GM20431 (cell line): ENCODE data around the gene GLG1.

Experiments used
- in situ Hi-C: fragments of 300-500 bp; cut with MseI, MboI; formaldehyde crosslinking; loops from one replicate; pipeline ENCODE4 v1.15.0; 2020; ENCODE audit warnings: low sequenced_read_pairs; ENCODE audit not compliant: unreplicated experiment

Gene GLG1

DNA sequence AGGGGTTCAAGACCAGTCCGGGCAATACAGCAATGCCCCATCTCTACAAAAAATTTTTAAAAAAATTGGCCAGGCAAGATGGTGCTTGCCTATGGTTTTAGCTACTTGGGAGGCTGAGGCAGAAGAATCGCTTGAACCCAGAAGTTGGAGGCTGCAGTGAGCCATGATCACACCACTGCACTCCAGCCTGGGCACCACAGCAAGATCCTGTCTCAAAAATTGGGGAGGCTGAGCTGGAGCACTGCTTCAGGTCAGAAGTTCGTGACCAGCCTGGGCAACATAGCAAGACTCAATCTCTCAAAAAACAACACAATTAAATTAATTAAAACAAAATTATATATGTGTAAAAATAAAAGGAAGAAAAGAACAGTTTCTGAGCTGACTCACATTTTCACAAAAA lies 110.9 kb downstream of the GLG1 start:
- in situ Hi-C loops = no loop called here

DNA sequence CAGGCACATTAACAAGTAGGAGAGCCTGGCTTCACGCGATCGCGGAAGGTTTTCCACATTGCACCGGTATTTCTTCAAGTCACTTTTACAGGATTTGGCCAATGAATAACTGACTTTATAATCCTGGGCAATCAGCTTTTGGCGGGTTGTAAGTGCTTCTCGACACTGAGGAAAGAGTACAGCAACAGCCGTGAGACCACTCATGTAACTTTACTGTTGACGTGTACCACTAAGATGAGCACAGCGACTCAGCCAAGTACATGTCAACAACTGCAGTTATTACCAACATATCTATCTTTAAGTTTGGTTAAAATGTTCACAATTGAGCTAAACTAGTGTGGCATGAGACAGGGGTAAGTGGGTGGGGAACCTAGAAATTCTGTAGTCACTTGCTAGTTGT lies 113.9 kb downstream of the GLG1 start:
- in situ Hi-C loops = no loop called here

DNA sequence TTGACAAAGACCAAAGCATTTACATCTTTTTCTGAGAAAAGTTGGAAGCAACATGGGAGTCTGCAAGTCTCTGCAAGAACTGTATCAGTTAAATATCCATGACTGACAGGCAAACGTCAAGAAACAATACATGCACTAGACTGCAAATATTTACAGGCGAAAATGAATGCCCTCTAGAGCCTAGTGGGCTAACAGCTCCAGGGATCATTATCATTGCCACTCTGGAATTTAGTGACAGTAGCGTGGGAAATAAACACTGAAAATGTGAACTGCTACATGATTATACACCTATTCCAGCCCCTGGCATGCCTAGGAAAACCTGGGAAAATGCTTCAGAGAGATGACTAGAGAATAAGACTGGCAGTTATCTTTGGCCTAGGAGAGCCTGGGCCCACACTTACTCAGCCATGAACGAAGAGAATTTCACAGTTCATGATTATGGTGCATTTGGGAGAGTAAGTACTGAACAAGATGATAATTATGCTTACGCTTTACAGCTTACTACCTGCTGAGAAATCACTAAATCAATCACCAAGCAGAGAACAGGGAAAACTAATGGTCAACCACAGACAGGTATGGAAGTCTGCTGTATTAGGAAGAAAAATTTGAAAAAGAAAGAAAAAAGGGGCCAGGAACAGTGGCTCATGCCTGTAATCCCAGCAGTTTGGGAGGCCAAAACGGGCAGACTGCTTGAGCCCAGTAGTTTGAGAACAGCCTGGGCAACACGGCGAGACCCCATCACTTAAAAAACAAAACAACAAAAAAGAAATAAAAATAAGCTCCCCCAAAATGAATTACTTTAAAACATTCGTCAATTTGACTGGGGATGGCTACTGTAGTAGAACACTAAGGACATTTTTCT lies 119.0 kb downstream of the GLG1 start:
- in situ Hi-C loops = no loop called here

DNA sequence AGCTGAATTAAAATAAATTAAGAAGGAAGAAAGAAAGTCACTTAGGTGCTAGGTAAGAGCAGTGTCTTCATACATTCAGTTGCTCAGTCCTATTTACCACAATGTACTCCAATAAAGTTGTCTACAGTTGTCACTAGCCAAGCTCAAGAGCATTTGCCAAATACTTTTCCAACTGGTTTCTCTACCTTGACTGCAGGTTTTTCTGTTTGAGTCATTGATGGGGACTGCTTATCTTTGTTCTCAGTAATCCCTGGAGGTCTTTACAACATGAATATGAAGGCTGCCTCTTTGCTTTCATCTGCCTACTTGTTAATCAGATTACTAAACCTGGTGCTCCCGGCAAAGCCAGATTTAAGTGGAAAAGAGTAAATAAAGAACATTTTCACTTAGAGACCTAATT lies 121.0 kb downstream of the GLG1 start:
- in situ Hi-C loops = no loop called here

DNA sequence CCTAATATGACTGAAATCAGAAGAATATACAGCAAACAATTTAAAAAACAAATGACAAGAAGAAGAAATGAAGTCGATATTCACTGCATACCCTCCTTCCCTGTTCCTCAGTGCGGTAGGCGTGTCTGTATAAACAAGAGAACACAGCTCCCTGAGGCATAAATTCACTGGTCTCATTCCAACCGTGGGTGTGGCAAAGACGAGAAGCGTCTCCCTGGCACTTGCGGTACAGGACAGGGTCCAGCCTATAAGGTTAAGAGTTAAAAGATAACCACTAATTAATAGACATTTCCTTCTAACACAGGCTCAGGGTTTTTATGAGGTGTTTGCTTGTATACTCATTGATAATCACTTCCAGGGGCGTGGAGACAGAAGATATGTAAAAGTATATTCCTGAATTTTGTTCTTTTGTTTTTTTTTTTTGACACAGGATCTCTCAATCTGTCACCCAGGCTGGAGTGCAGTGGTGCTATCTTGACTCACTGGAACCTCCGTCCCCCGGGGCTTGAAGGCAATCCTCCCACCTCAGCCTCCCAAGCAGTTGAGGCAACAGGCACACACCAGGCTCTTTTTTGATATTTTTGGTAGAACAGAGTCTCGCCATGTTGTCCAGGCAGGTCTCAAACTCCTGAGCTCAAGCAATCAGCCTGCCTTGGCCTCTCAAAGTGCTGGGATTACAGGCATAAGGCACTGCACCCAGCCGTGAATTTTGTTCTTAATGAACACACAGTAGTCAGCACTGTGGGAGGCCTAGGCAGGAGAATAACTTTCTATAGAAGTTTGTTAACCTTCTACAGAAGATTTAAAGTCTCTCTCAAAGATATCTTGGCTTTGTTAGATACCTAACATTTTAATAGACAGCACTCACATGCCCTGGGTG lies 126.5 kb downstream of the GLG1 start:
- in situ Hi-C loops = no loop called here

DNA sequence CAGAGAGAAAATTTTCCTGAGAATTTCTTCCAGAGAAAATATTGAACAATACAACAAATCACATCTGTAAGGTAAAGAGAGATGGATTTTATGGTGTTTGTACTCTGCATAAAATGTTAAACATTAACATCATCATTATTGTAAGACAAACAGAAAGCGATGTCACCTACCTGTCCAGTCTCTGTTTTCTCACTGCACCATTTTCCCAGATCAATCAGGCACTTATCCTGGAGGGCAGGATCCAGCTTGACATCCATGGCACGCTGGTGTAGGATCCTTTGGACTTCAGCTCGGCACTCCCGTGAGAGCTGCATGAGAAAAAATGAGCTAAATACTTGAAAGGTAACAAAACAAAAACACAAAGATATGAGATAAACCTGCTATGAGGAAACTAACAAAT lies 129.7 kb downstream of the GLG1 start:
- in situ Hi-C loops = no loop called here

DNA sequence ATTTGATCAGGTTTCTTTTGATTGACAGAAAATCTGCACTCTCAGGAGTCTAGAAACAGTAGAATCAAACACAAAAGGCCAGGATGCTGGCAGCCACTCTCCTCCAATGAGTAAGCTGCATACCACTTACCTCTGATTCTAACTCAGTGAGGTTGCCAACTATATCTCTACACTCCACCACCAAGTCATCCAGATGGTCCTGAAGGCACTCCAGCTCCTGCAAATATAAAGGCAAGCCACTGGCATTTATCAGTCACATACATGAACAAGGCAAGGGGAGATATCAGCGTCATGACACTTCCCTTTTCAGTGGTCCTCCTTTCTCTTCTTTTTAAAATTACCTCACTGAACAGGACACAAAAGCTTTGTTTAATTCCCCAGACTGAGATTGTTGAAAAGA lies 132.5 kb downstream of the GLG1 start:
- in situ Hi-C loops = no loop called here

DNA sequence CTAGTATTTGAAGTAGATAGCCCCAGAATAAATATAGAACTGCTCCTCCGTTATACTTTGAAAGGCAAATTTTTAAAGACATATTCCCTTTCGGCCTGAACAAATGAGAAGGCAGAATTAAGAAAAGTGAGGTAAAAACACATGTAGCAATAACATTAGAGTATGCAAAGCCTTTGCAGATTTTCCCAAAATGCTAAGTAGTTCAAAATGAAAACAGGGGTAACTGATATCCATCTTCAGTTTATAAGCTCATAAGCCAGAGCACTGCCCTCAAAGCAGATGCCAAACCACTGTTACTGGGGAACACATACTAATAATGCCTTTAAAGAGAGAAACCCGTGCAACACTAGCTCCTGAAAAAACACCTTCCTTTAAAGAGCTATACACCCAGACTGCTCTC lies 134.4 kb downstream of the GLG1 start:
- in situ Hi-C loops = no loop called here

DNA sequence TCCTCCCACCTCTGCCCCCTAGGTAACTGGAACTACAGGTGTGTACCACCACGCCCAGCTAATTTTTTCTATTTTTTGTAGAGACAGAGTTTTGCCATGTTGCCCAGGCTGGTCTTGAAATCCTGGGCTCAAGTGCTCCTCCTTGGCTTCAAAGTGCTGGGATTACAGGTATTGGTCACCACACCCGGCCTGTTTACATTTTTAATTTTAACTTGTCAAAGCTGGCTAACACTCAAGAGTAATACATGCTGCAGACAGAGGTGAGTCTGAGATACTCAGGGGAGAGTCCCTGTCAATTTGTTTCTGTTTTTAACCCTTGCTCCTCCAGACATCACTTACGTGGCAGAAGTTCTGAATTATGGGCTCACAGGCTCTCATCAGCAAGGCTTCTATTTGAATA lies 134.9 kb downstream of the GLG1 start:
- in situ Hi-C loops = no loop called here

DNA sequence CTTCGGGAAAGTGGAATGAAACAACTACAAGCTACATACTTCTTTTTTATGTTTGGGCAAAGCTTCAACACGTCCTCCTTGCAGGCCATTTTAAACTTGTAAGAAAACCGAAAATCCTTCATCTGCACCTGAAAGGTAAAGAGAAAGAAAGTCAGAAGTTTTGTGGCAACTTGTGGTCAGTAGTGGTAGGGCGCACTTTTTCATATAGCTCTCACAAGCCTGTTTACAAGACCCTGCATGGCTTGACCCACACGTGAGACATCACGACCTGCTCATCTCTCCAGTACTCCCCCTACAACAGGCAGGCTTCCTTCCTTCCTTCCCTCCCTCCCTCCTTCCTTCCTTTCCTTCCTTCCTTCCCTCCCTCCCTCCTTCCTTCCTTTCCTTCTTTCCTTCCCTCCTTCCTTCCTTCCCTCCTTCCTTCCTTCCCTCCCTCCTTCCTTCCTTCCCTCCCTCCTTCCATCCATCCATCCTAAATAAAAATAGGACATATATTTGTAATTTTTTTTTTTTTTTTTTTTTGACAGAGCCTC lies 136.9 kb downstream of the GLG1 start:
- in situ Hi-C loops = no loop called here

DNA sequence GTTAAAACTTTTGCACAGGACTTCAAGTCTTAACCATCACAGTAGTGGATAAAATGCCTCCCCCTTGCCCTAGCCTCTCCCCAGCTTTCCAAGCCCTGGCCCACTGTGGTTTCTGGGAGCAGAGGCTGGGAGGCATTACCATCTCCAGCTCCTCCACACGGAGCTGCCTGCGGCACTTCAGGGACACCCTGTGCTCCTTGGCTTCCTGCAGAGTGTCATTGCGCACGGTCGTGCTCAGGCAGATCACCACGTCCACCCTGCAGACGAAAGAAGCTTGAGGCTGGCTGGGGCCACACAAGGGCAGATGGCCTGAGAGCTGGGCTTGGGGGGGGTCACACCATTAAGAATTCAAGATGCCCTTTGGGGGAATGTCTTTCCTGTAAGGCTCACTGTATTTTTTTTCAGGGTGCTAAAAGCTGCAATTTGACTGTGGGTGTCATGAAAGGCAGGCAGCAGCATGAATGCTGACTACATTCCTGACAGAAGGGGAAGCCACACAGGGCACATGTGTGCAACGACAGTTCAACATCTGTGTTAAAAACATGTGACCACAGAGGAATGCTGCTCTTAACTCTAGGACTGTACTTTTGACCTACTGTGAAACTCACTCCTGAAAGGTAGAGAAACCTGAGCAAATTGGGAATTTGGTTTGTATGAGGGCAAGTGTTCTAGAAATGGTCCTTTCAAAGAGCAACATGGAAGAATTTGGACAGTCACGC lies 137.9 kb downstream of the GLG1 start:
- in situ Hi-C loops = no loop called here

DNA sequence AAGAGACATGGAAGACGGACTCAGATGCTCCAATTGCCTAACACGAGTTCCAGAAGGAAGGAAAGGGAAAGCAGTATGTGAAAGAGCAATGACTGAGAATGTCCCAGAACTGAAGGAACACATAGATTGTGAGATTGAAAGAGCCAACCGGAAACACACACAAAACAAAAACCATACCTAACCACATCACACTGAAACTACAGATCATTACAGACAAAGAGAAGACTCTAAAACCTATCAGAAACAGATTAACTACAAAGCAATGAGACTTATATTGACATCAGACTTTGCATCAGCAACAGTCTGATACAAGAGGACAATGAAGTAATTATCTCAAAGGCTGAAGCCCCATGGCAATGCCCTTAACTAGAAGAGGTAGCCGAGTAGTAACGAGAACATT lies 140.0 kb downstream of the GLG1 start:
- in situ Hi-C loops = no loop called here

DNA sequence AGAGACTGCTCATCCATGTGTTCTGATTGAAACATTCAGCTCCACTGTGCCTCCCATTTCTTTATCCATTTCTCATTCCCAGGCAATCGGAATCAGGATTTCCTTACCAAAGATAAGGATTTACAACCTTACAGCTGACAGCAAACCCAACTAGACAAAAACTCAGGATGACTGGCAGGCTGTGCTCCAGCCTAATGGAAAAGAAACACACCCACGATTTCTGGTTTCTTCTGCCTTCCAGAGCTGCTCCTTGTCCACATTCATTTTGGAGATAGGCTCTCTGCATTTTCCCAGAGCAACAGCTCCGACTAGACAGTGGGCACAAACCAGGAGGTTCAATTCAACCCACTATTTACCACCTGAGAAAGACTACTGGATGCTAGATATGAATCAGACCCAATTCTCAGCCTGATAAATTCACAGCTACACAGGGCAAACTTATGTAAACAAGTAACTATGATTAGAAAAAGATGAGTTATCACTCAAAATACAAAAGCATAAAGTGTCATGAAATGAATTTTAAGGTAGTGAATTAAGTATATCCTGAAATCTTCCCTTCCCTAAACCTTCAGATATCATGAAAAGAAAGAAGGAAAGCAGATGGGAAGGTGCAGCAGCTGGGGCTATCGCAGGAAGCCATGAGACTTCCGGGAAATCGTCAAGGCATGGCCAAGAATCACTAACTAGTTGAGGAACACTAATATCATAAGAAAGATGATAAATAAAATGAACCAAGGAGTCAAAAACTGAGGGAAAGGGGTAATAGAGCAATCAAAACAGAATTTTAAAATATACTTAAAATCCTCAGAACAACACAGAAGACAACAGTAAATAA lies 140.8 kb downstream of the GLG1 start:
- in situ Hi-C loops = no loop called here

DNA sequence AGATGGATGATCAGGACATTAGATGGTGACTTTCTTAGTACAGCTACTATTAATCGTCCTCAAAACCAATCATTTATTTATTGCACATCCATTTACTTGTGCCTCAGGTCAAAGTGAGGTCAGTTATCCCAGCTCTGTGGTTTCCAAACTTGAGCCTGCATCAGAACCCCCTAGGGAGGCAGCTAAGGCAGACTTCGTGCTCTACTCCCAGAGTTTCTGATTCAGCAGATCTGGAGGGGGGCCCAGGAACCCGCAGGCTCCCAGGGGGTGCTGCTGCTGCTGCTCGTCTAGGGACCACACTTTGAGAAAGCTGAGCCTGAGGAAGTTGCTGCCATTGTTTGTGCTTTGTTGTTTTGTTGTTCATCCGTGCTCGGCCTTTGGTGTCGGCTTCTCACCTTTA lies 141.6 kb downstream of the GLG1 start:
- in situ Hi-C loops = no loop called here

DNA sequence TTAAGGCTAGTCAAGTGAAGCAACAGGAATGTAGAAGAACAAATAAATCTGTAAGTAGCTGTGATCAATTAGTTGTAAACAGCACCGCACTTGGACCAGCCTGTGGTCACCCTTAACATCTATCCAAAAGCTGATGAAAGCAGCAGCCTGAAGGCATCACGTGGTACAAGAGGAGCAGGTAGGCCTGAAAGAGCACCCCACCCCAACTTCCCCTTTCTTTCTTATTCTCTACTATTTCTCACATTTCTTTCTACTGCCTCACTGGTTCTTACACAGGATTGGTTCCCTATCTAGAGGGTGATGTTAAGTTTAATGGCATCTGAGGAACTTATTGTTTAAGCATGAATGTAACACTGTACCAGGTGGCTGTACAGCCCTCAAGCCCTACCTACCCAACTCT lies 143.0 kb downstream of the GLG1 start:
- in situ Hi-C loops = no loop called here

DNA sequence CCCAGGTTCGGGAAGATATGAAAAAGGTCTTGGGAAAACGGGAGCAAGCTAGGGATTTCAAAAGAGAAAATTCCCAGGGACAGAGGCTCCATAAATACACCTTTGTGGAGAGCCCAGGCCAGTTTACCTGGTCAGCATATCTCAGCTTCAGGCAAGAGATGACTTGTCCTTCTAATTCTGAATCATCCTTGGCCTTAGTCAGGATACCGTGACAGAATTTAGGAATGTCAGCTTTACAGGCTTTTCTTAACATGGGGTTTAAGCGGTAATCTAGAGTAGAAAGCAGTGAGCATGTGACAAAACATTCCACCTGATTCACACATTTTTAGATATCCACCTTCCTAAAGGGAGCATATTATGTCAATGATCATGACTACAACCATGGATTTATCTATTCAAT lies 144.6 kb downstream of the GLG1 start:
- in situ Hi-C loops = no loop called here

DNA sequence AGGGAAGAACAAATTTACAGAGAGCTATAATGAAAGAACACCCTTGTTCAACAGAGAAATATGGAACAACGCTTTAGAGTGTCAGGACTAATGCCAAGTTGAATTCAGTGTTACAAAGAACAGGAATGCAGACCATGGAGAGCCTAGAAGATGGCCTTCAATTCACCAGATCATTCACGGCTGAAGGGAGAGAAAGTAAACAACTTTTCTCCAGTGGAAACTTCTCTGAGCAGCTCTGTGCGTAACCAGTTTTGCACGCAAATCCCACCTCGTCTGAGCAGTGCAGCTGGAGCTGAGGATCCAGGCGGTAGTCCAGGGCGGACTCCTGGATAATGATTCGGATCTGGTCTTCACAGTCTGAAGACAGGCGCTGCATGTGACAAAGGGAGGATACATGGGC lies 145.1 kb downstream of the GLG1 start:
- in situ Hi-C loops = no loop called here

DNA sequence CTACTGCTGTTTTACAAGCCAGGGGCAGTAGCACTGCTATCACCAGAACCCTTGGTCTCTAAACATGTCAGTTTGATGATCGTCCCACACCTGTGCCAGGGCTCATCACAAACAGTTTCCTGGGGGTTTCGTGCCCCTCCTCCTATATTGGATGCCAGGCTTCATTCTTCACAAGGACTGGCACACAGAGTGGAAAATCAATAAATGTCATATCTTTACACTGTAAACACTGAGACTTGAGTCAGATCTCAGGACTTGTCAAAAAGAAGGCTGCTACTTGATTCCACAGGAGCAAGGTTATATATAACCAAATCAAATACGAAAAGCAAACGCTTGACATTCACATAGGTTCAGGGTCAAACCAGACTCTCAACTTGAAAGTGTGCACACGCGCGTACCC lies 146.4 kb downstream of the GLG1 start:
- in situ Hi-C loops = no loop called here

DNA sequence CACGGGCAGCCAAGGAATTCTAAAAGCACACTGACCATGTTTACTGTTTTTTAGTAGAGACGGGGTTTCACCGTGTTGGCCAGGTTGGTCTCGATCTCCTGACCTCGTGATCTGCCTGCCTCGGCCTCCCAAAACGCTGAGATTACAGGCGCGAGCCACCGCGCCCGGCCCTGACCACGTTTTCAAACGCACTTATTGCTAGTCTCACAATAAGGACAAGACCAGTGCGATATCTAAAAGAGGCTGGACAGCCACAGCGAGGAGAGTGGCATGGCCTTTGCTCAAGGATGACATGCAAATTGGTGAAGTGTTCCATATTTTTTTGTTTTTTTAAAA lies 150.7 kb downstream of the GLG1 start:
- in situ Hi-C loops = no loop called here
